GM21390 (cell line): ENCODE results near the gene PSMD10.

Experiments used
- ATAC-seq: cut with Tn5 transposase; IDR thresholded peaks from one replicate; pipeline ENCODE4 v1.9.1; 2021; ENCODE audit not compliant: unreplicated experiment

Gene PSMD10

DNA sequence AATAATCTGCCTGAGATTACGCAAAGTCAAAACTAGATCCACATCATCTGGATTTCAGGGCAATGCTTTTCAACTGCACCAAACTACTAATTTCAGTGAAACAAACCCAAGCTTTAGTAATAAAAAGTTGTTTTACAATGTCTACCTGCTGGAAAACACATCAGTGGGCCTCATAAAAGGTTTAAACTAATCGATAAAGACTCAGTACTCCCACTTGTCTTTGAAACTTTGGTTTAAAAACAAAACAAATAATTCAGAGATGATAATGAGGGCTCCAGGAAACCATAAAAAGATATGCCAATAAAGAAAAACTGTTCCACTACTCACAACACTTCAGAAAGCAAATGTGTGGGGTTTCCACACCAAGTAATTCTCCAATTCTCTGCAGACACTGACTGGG, 10.2 kb downstream of the PSMD10 start:
- no peak for ATAC-seq

DNA sequence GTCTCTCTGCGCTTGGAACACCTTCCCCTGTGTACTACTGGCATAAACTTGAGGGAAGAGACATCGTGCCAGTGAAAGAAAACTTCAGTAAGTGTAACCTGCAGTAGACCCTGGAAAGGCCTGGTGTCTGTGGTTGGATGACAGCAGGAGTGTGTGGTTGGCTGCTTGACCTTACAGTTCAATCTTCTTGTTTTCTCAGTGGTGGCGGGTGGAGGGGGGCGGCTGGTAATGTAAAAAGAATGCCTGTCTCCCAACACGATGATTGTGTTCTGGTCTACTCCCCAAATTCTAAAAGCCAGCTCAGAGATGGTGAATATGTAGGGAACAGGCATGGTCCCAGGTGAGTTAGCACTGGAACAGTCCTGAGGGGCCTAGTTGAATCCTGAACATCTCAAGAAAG, 18.6 kb downstream of the PSMD10 start:
- ATAC-seq: no peak

DNA sequence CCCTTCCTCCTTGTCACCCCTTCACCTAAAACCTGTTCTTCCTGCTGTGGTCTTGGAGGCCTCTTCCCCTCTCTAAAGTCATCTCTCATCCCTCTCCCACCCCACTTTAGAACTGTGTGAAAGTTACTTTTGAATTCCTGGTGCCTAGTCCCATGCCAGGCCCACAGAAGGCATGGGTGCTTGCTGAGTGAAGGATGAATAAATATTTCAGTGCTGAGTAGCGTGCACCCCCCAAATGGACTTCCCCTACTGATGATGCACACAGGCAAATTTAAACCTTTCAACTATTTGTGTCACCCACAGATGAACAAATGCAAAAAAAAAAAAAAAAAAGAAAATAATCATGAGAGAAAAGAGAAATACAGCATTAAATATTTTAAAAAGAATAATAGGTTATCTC, 19.8 kb downstream of the PSMD10 start:
- ATAC-seq: peak; percentile 13

DNA sequence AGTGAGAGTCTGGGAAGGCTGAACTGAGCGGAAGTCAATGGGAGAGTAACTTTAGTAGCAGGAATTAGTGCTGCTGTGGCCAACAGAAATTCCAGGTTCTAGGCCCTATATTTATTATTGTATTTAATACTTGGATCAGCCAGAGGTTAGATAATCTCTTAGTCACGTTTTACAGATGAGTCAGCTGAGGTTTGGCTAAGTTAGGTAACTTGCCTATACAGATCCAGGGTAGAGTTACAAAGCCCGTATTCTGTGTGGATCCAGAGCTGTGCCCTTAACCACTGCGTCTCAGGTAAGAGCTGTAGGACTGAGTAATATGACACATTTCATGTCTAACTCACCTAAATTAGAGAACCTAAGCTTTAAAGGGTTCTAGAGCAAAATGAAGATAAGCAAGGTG, 20.5 kb downstream of the PSMD10 start:
- no peak for ATAC-seq

DNA sequence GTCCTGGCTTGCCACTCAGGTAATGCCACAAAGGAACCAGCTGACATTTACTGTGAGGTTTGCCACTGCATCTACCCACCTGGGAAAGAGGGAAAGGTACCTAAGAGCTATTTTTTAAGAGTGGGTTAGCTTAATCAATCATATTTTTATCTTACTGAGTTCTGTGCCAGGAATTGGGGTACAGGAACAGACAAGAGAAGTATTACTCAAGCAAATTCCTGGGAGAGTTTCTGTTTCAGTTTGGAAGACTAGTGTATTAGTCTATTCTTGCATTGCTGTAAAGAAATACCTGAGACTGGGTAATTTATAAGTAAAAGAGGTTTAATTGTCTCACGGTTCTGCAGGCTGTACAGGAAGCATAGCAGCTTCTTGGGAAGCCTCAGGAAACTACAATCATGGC, 23.2 kb downstream of the PSMD10 start:
- ATAC-seq: no peak

DNA sequence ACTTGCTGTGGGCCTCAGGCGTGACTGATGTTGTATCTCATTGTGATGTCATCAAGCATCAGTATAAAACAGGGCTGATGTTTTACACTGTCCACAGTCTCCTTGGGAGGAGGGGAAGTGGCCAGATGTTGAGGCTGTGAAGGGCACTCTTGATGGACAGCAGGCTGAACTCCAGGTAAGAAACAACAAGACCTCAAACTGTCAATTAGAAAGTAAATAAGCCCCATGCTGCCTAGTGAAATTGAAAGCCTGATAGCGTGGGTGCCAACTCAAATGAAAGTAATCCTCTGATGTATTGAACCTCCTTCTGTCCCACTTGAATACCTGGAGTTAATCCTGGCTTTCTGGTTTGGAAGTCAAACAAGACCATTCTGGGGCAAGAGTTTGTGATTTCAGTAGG, 26.7 kb downstream of the PSMD10 start:
- no peak for ATAC-seq

DNA sequence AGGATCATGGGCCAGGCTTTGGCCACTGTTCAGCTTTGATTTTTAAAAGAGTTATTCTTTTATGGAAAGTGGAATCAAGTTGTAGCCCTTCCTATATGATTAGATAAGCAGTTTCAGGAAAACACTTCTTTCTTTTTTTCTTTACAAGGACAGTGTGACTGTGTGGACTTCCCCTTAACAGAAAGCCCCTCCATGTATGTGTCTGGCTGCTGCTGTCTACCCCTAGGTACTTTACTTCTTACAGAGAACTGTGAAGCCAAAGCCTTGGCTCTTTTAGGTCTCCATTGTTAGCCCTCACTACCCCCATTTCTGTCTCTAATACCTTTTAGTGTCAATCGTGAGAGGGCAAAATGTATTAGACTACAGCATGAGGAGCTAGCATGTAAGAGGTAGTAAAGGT, 27.3 kb downstream of the PSMD10 start:
- no peak for ATAC-seq

DNA sequence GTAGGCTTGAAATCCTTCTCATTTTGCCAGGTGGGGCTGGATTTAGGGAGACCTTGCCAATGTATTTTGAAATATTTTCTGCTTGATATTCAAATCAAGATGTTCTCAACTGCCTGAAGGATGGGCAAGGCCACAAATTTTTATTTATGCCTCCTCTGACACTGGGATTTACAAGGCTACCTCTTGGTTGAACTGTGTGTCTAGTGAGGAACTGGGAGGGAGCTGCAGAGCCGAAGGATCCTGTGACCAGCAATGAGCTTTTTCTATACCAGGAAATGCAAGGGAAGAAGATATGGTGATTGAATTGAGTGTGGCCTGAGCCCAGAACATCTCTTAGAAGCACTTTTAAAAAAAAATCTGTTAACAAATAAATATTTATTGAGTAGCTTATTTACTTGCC, 31.5 kb downstream of the PSMD10 start:
- ATAC-seq: no peak

DNA sequence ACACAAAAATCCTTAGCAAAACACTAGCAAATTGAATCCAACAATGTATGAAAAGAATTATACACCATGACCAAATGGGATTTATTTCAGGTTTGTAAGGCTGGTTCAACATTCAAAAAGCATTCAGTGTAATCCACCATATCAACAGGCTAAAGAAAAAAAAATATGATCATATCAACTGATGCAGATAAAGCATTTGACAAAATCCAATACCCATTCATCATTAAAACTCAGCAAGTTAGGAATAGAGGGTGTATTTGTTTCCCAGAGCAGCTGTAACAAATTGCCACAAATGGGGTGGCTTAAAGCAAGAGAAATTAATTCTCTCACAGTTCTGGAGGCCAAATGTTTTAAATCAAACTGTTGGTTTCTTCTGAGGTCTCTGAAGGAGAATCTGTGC, 35.8 kb downstream of the PSMD10 start:
- no peak for ATAC-seq

DNA sequence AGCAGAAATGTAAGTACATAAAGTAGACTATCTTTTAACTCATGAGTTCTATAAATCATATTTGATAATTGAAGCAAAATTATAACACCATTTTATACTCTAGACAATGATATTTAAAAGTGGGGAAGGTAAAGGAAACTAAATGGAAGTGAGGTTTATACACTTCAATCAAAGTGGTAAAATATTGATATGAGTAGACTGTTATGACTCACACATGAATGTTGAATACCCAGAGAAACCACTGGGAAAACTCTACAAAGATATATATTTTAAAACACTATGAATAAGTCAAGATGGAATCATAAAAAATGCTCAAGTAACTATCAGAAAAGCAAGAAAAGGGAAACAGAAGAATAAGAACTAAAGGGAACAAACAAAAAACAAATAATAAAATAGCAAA, 38.1 kb downstream of the PSMD10 start:
- no peak for ATAC-seq

DNA sequence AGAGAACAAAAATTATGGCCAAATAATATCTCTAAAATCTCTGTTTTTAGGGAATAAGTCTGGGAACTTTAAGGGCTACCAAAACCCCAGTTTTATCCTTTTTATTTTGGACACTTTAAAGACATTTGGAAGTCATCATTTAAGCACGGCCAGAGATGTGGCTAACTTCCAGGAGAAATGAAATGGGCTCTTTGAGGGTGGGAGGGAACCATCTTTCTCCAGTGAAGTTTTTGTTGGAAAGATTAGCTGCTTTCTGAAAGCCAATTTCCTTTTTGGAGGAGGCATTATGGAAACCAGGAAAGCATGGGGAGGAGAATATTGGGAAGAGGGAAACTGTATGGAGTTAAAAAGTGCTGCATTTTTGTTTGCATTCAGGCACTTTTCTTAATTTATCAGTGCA, 41.7 kb downstream of the PSMD10 start:
- no peak for ATAC-seq

DNA sequence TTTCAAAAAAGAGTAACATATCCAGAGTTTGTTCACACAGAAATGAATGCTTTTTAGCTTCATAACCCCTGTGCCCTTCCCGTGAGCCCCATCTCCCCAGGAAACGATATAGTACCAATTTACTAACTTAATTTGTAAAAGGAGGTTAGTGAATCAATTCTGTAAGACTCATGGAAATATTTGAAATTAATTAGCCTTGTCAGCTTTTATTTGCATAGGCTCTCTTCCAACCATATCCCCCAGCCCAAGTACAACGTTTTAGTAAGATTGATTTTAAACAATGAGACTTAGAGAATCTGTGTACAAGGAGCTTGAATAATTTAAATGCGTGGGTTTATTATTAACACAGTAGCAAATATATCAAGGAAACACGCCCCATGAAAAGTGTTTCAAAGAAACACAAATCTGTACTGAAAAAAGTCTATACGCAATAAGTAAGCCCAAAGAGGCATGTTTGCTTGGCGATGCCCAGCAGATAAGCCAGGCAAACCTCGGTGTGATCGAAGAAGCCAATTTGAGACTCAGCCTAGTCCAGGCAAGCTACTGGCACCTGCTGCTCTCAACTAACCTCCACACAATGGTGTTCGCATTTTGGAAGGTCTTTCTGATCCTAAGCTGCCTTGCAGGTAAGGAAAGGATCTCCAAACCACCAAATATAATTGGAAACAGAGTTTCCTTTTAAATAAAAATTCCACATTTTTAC, 46.6 kb downstream of the PSMD10 start, which contains the start of gene VSIG1:
VSIG1 (plus strand) TSS at position 512 of the 703 bp plus-strand sequence; CDS start at position 578, 66 bp downstream.
- ATAC-seq: no peak

DNA sequence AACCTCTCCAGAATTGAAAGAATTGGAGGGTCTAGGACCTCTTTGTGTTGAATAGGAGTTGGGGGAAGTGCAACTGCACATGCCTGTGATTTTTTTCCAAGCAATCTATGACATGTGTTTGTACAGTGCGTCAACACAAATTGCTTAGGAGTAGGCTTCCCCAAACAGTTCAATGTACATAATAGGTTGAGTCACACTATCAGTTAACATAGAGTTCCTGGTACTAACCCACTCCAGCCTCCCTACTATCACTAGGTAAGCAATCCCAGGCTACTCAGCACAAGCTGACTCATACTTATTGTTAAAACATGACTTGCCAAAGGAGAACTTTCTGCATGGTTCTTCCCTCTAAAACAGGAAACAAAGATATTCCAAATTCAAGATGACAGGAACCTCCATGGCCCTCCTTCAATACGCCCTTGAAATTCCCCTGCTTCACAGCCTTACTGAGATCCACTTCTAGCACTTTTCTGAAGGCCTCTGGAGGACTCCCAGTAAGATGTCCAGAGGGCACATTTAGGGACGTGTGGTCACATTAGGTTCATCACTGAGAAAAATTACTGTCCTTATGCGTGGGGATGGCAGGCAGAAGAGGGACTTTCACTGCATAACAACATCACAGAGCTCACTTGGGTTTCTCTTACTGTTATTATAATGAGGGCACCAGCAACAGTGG, 54.9 kb downstream of the PSMD10 start:
- no peak for ATAC-seq

DNA sequence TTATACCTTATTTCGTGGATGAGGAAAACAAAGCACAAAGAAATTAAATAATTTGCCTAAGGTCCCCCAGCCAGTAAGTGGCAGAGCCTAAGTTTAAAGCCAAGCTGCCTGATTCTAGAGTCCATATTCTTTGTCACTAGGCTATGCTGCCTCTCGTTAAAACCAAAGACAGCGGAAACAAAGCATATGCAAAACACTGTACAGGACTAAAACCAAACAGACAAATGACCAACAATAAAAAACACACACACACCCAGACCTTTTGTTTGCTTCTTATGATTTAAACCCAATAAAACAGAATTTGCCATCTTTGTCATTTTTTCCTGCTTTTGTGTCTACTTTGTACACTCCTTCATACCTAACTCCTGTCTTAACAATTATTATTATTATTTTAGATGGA, 56.6 kb downstream of the PSMD10 start:
- ATAC-seq: no peak
